GM10266 (cell line): ENCODE data around the gene CFAP61.

Source experiments
- DNase-seq: peaks from one replicate; pipeline ENCODE4 v3.0.0; 2012; ENCODE audit errors: extremely low spot score
- CTCF ChIP-seq: IDR thresholded peaks from 2 replicates; pipeline ENCODE4 v1.5.1; 2012; ENCODE audit warnings: mild to moderate bottlenecking, low read depth; ENCODE audit not compliant: control insufficient read depth, insufficient read depth; ENCODE audit errors: missing control alignments

CFAP61 gene

GRCh38 chr20:20022498-20022897 lies 29.8 kb upstream of the CFAP61 start:
- no peak for TF ChIP-seq CTCF
- peak; percentile 59 for DNase-seq

- TF ChIP-seq CTCF: no peak
- DNase-seq: no peak
Measured at GRCh38 chr20:20023395-20023794, 28.9 kb upstream of the CFAP61 start.

- TF ChIP-seq CTCF: no peak
- no peak for DNase-seq
Measured at GRCh38 chr20:20024942-20025341, 27.4 kb upstream of the CFAP61 start.

- no peak for DNase-seq
- no peak for TF ChIP-seq CTCF
Measured at GRCh38 chr20:20027284-20027683, 25.0 kb upstream of the CFAP61 start.

- TF ChIP-seq CTCF: no peak
Measured at GRCh38 chr20:20031790-20032189, 20.5 kb upstream of the CFAP61 start.

GRCh38 chr20:20034486-20034885 lies 17.8 kb upstream of the CFAP61 start:
- no peak for TF ChIP-seq CTCF
- no peak for DNase-seq

More at GRCh38 chr20:20031790-20032189, 20.5 kb upstream of the CFAP61 start:
- no peak for DNase-seq

- no peak for TF ChIP-seq CTCF
- no peak for DNase-seq
Measured at GRCh38 chr20:20036756-20037155, 15.6 kb upstream of the CFAP61 start.

- TF ChIP-seq CTCF: no peak
- no peak for DNase-seq
Measured at GRCh38 chr20:20037960-20038359, 14.4 kb upstream of the CFAP61 start.
